Mesenchymal stem cell (in vitro differentiated cells and primary cell): ENCODE data around the gene RNF144A.
"Not testable (repeated sequence)": the region's sequence is repeated elsewhere in the genome, so short reads cannot be mapped to it uniquely, and the experiment has no call there.

Experiments
- DNase-seq: peaks from one replicate; pipeline ENCODE4 v3.0.0-alpha.2; 2013
- H2AFZ ChIP-seq: one replicate; pipeline ENCODE4 v1.6.1; 2013; ENCODE audit warnings: low read depth, mild to moderate bottlenecking, control low read depth, inconsistent platforms, low read length, moderate library complexity
- H2AK5ac ChIP-seq: 2 replicates; pipeline ENCODE4 v1.6.1; 2013; ENCODE audit warnings: low read length, moderate library complexity, mild to moderate bottlenecking, inconsistent platforms; ENCODE audit not compliant: severe bottlenecking
- H2BK120ac ChIP-seq: one replicate; pipeline ENCODE4 v1.6.1; 2013; ENCODE audit warnings: low read depth, mild to moderate bottlenecking, inconsistent platforms, low read length, moderate library complexity
- H2BK12ac ChIP-seq, 2 experiments: one replicate each; pipeline ENCODE4 v1.6.1; 2013; ENCODE audit warnings: inconsistent platforms in 2 of 2, low read length in 2 of 2, mild to moderate bottlenecking in 2 of 2, moderate library complexity in 2 of 2, control low read depth in 1 of 2
- H2BK15ac ChIP-seq: one replicate; pipeline ENCODE4 v1.6.1; 2013; ENCODE audit warnings: mild to moderate bottlenecking, low read depth, inconsistent platforms; ENCODE audit not compliant: poor library complexity, severe bottlenecking
- H2BK5ac ChIP-seq: 2 replicates; pipeline ENCODE4 v1.6.1; 2013; ENCODE audit warnings: low read depth, mild to moderate bottlenecking, low read length, control low read depth, inconsistent platforms; ENCODE audit not compliant: poor library complexity, severe bottlenecking
- H3K14ac ChIP-seq, 2 experiments: one replicate each; pipeline ENCODE4 v1.6.1; 2013; ENCODE audit warnings: inconsistent platforms in 2 of 2, low read length in 2 of 2, control low read depth in 1 of 2, mild to moderate bottlenecking in 1 of 2, moderate library complexity in 1 of 2
- H3K18ac ChIP-seq, 2 experiments: one replicate each; pipeline ENCODE4 v1.6.1; 2013; ENCODE audit warnings: inconsistent platforms in 2 of 2, low read length in 2 of 2, control low read depth in 1 of 2, low read depth in 1 of 2, mild to moderate bottlenecking in 1 of 2
- H3K23ac ChIP-seq, 2 experiments: one replicate each; pipeline ENCODE4 v1.6.1; 2013; ENCODE audit warnings: inconsistent platforms in 2 of 2, low read length in 2 of 2, mild to moderate bottlenecking in 2 of 2, moderate library complexity in 2 of 2, control low read depth in 1 of 2
- H3K27ac ChIP-seq: 2 replicates; pipeline ENCODE4 v1.5.1; 2013; ENCODE audit warnings: mild to moderate bottlenecking, moderate library complexity, low read length, control low read depth, inconsistent platforms; ENCODE audit not compliant: poor library complexity, severe bottlenecking
- H3K27me3 ChIP-seq, 2 experiments: 2 replicates each; pipeline versions ENCODE4 v1.6.1 to v1.7.0; 2013; ENCODE audit warnings: low read length in 2 of 2, mild to moderate bottlenecking in 2 of 2, moderate library complexity in 2 of 2, control low read depth in 1 of 2, inconsistent platforms in 1 of 2; ENCODE audit not compliant: control insufficient read depth in 1 of 2, insufficient read depth in 1 of 2
- H3K36me3 ChIP-seq, 2 experiments: 2 replicates each; pipeline versions ENCODE4 v1.6.1 to v1.7.0; 2013; ENCODE audit warnings: low read length in 2 of 2, control low read depth in 1 of 2, inconsistent platforms in 1 of 2, low read depth in 1 of 2, mild to moderate bottlenecking in 1 of 2; ENCODE audit not compliant: insufficient read depth in 2 of 2, control insufficient read depth in 1 of 2
- H3K4ac ChIP-seq, 2 experiments: one replicate each; pipeline ENCODE4 v1.6.1; 2013; ENCODE audit warnings: inconsistent platforms in 2 of 2, low read length in 2 of 2, mild to moderate bottlenecking in 2 of 2, moderate library complexity in 2 of 2, control low read depth in 1 of 2, low read depth in 1 of 2
- H3K4me1 ChIP-seq: 2 replicates; pipeline ENCODE4 v1.6.1; 2013; ENCODE audit warnings: low read depth, low read length, control low read depth; ENCODE audit not compliant: control insufficient read depth, insufficient read depth
- H3K4me2 ChIP-seq: 2 replicates; pipeline ENCODE4 v1.6.1; 2013; ENCODE audit warnings: low read length, mild to moderate bottlenecking, inconsistent platforms; ENCODE audit not compliant: poor library complexity, severe bottlenecking
- H3K4me3 ChIP-seq, 2 experiments: 2 replicates each; pipeline versions ENCODE4 v1.5.1 to v1.7.0; 2013; ENCODE audit warnings: low read length in 2 of 2, mild to moderate bottlenecking in 2 of 2, control low read depth in 1 of 2, low read depth in 1 of 2; ENCODE audit not compliant: insufficient read depth in 1 of 2
- H3K79me1 ChIP-seq: replicated peaks from 2 replicates; pipeline ENCODE4 v1.6.1; 2013; ENCODE audit warnings: mild to moderate bottlenecking, control low read depth, low read length, inconsistent platforms; ENCODE audit not compliant: poor library complexity, severe bottlenecking
- H3K9ac ChIP-seq: 2 replicates; pipeline ENCODE4 v1.7.0; 2013; ENCODE audit warnings: mild to moderate bottlenecking, low read length, moderate library complexity
- H3K9me3 ChIP-seq: 2 replicates; pipeline ENCODE4 v1.7.0; 2013; ENCODE audit warnings: mild to moderate bottlenecking, low read length; ENCODE audit not compliant: control insufficient read depth
- H4K8ac ChIP-seq: one replicate; pipeline ENCODE4 v1.6.1; 2013; ENCODE audit warnings: inconsistent platforms, mild to moderate bottlenecking, low read length, moderate library complexity
- H4K91ac ChIP-seq: one replicate; pipeline ENCODE4 v1.6.1; 2013; ENCODE audit warnings: mild to moderate bottlenecking, low read length, inconsistent platforms
- WGBS: methylation state at CpG from one replicate; pipeline ENCODE4 v1.1.7; 2013; ENCODE audit warnings: mixed read lengths; 5-methylcytosine and 5-hydroxymethylcytosine counted together

Gene RNF144A

GRCh38 chr2:6935652-6936020 lies 18.4 kb downstream of the RNF144A start:
- not testable (repeated sequence) for H3K4me3 ChIP-seq, H3K18ac ChIP-seq, H3K4ac ChIP-seq, H2BK5ac ChIP-seq, H2AK5ac ChIP-seq, H2BK12ac ChIP-seq, H3K27me3 ChIP-seq, H4K91ac ChIP-seq, DNase-seq, H3K27ac ChIP-seq, H4K8ac ChIP-seq, H2BK15ac ChIP-seq, H3K23ac ChIP-seq, H3K4me1 ChIP-seq, H2AFZ ChIP-seq, H3K36me3 ChIP-seq, H3K79me1 ChIP-seq, H3K9ac ChIP-seq, H2BK120ac ChIP-seq, H3K14ac ChIP-seq, H3K4me2 ChIP-seq, H3K9me3 ChIP-seq
- WGBS, result 86% methylated on average over 4 of the region's 4 CpGs

GRCh38 chr2:6937157-6937556 lies 19.9 kb downstream of the RNF144A start:
- Histone ChIP-seq H3K23ac (no peak overlapping the region), H3K36me3 (peaks cover 0 to 11% of the 10 kb centered on the region in 2 experiments), H2AK5ac (no peak overlapping the region), H3K4me1 (peaks cover 3% of the 10 kb centered on the region), H3K4me3 (no peak overlapping the region), H2BK15ac (no peak overlapping the region), H3K4ac (no peak overlapping the region), H2BK5ac (no peak overlapping the region), H3K18ac (no peak overlapping the region), H3K14ac (no peak overlapping the region), H3K79me1 (peaks cover 4% of the 10 kb centered on the region), H4K91ac (no peak overlapping the region), H4K8ac (no peak overlapping the region), H3K9ac (no peak overlapping the region), H2BK120ac (no peak overlapping the region), H2BK12ac (no peak overlapping the region), H3K27ac (no peak overlapping the region), H3K4me2 (no peak overlapping the region), H3K27me3 (no peaks in the 10 kb centered on the region), H2AFZ (no peak overlapping the region), H3K9me3 (no peaks in the 10 kb centered on the region)
- 95% methylated on average over 2 of the region's 2 CpGs for WGBS
- no peak for DNase-seq

GRCh38 chr2:6937582-6937981 lies 20.4 kb downstream of the RNF144A start:
- Histone ChIP-seq H3K9me3 (no peaks in the 10 kb centered on the region), H2BK12ac (no peak overlapping the region), H3K4me2 (no peak overlapping the region), H3K27ac (no peak overlapping the region), H2AFZ (no peak overlapping the region), H2BK5ac (no peak overlapping the region), H3K4me3 (no peak overlapping the region), H3K14ac (no peak overlapping the region), H3K23ac (peak overlapping the region in 1 of 2 experiments; percentile 67), H3K79me1 (peaks cover 4% of the 10 kb centered on the region), H3K27me3 (no peaks in the 10 kb centered on the region), H3K36me3 (peaks cover 0 to 14% of the 10 kb centered on the region in 2 experiments), H2BK120ac (no peak overlapping the region), H4K91ac (no peak overlapping the region), H3K4me1 (peaks cover 3% of the 10 kb centered on the region), H3K4ac (no peak overlapping the region), H2BK15ac (no peak overlapping the region), H4K8ac (no peak overlapping the region), H3K9ac (no peak overlapping the region), H2AK5ac (no peak overlapping the region), H3K18ac (no peak overlapping the region)
- WGBS, result 81% methylated on average over 4 of the region's 4 CpGs
- DNase-seq, result no peak

DNA sequence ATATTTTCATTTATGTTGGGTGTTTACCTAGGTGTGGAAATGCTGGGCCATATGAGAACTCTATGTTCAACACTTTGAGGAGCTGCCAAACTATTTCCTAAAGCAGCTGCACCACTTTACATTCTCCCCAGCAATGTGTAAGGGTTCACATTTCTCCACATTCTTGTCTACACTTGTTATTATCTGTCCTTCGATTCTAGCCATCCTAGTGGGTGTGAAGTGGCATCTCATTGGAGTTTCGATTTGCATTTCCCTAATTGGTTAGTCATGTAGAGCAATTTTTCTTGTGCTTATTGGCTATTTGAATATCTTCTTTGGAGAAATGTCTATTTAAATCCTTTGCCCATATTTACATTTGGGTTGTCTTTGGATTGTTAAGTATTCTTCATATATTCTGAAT lies 21.9 kb downstream of the RNF144A start:
- WGBS, result 100% methylated on average over 2 of the region's 2 CpGs

More for the DNA sequence above, 21.9 kb downstream of the RNF144A start:
- Histone ChIP-seq H3K18ac (no peak overlapping the region), H3K9me3 (no peaks in the 10 kb centered on the region), H3K4ac (no peak overlapping the region), H3K9ac (no peak overlapping the region), H3K4me1 (peaks cover 3% of the 10 kb centered on the region), H3K36me3 (peaks cover 0 to 24% of the 10 kb centered on the region in 2 experiments), H2AK5ac (no peak overlapping the region), H3K27ac (no peak overlapping the region), H2BK15ac (no peak overlapping the region), H3K4me3 (no peak overlapping the region), H3K4me2 (no peak overlapping the region), H3K14ac (no peak overlapping the region), H2BK5ac (no peak overlapping the region), H4K8ac (no peak overlapping the region), H2BK12ac (no peak overlapping the region), H3K23ac (no peak overlapping the region), H2BK120ac (no peak overlapping the region), H3K79me1 (peaks cover 1% of the 10 kb centered on the region), H3K27me3 (no peaks in the 10 kb centered on the region), H4K91ac (no peak overlapping the region), H2AFZ (no peak overlapping the region)
- DNase-seq, result no peak
